HG03354 (cell line): ENCODE results near the gene BRF1.

ENCODE experiments used
- ATAC-seq: cut with Tn5 transposase; IDR thresholded peaks from one replicate; pipeline ENCODE4 v1.9.1; 2021; ENCODE audit warnings: mild to moderate bottlenecking; ENCODE audit not compliant: unreplicated experiment, poor library complexity, severe bottlenecking

Gene BRF1

DNA sequence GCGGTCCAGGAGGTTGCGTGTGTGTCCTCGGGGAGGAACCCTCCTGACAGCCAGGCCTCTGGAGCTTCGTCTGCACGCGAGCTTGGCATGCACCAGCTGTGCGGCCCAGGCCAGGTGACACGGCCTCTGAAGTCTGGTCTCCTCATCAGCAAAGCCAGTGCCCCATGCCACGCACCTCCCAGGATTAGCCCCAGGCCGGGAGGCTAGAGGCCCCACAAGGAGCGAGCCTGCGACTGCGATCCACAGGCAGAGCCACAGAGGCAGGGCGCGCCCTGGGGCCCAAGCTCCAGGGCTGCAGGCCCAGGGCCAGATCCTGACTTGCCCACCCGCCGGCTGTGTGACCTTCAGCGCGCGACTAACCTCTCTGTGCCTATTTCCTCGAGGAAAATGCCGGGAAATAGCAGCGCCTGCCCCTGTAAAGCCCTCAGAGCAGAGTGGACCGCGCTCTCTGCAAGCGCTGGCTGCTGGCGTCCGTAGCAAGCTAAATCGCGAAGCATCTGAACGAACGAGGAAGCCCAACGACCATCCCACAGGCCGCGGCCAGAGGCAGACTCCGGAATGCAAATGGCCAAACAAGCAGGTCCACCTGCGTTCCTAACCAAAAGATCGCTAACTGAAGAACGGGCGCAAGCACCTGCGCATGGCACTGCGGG lies 53.0 kb downstream of the BRF1 start:
- ATAC-seq, result peak; percentile 22

DNA sequence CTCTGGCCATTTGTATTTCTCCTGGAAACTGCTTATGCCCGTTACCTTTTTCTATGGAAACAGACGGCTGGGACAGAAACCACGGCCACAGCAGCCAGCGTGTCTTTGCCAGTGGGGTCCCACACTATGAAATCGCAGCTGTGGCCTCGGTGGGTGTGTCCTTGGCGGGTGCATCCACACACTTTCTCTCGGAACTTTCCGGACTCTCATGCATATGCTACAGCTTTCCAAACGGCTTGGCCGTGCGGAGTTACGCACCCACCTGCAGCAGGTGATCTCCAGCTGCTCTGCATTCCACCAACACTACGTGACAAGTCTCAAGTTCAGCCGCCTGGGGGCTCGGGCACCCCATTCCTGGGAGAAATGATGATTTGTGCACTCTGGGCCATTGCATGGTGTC lies 53.8 kb downstream of the BRF1 start:
- ATAC-seq, result no peak

DNA sequence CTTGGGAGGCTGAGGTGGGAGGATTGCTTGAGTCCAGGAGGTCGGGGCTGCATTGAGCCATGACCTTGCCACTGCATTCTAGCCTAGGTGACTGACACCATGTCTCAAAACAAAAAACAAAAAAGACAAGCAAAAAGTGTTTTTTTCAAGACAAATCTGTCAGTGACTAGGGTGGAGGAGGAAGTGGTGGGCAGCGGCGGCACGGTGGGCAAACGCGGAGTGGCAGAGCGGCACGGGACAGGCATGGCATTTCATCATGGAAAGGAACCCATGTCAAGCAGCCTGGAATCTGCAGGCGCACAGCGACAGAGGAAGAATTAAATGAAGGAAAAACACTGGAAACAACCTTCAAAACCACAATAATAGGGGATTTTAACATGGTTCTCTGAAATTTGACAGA lies 56.5 kb downstream of the BRF1 start:
- ATAC-seq, result no peak

DNA sequence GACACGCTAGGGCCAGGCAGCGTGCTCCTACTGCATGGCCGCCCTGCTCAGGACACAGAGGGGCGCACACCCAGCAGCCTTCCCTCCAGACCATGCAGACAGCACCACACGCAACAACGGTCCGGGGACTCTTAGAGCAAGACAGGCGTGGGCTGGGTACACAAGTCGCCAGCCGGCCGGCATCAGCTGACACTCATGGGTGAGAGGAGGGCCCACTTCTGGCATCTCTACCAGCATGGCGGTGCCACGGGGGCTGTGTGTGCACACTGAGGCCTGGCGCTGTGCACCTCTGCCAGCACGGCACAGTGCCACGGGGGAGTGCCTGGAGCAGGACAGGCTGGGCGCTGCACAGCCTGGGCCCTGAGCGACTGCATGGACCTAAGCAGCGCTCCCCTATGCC lies 59.2 kb downstream of the BRF1 start:
- ATAC-seq, result no peak

DNA sequence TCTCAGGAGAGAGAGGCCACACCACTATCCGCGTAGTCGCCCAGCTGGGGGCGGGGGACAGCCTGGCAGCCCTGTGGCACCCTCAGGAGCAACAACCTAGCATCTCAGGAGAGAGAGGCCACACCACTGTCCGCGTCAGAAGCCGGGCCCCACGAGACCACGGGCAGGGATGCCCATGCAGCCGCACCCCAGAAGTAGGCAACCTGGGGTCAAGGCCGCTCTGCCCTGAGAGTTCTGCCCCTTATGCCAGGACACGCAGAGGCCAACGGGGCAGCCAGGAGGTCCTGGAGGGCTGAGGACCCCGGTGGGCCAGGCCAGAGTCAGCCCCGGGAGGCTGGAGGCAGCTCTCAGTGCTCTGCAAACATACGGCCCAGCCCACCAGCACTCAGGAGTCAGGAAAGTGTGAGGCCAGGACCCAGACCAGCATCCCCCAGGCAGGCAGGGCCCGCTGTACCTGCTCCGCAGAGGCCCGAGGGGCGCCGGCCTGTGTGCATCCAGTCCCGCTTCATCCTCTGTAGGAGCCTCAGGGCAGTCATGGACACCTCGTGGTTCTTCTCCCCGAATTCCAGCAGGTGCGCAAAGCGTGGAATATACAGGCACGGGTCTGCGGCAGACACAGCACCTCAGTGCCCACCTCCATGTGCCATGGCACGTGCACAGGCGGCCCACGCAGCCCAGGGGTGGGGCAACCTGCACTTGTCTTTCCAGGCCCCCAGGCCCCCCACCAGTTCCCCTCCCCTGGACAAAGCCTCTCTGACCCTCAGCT lies 59.8 kb downstream of the BRF1 start:
- no peak for ATAC-seq

DNA sequence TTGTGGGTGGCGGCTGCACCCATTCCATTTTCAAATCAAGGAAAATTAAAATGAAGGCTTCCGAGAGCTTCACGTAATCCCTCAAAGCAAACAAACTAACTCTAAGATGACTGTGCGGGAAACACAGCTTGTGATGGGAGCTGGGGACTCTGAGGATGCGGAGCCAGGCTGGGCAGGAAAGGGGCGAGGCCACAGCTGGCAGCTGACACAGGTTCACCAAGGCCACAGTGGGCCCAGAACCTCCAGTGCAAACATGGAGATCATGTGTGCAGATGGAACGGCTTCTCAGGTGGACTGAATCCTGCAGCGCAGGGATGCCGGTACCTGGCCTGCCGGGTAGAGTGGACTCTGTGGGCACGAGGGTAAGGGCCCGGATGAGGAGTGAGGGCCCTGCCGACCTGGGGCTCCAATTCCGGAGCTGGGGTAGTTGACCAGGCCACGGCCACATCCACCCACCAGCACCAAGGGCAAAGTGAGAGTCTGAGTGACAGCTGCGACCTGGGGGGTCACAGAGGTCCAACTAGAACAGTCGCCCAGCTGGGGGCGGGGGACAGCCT lies 71.6 kb downstream of the BRF1 start:
- no peak for ATAC-seq

DNA sequence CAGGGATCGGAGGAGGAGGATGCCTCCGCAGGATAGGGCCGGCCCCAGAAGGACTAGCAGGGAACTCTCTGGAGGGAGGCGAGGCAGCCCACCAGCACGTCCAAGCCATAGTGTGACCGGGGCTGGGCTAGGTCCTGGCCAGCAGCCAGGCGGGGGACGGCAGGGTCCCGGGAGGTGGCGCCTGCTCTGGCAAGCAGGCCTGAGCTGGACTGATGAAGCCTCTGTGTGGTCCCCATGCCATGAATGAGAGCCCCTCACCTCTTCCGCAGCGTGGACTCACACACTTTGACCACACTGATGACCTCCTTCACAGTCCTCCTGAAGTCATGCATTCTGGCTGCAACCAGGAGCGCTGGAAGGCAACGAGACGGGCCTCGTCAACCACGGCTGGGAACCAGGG lies 72.2 kb downstream of the BRF1 start:
- no peak for ATAC-seq

DNA sequence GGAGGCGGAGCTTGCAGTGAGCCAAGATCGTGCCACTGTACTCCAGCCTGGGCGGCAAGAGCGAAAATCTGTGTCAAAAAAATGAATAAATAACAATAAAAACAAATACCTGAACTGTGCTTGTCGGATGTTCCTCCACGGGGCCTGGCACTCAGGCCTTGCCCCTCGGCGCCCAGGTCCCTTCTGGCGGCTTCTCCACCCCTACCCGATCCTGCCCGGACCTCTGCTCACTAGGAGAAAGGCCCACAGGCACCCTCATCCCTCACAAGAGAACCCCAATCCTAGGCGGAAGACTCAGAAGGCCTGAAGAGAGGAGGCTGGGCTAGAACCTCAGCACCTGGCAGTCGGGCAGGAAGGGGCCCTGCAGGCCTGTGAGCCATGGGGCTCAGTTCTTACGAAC lies 73.5 kb downstream of the BRF1 start:
- no peak for ATAC-seq

DNA sequence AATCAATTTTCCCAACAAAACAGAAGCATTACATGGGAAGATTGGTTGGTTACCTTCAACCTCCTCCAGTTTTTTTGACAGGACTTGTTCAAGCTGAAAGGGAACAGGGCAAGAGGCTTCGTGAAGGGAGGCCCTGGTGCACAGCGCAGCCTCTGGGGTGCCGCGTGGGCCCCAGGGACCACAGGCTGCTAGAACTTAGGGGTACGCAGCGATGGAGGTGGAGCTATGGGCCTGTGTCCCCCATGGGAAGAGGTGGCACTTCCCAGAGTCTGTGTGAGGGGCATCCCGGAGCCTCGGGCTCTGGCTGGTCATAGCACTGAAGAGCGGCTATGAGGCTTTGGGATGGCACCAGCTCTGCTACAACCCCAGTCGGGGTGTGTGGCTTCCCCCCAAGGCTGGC lies 74.6 kb downstream of the BRF1 start:
- ATAC-seq, result no peak

DNA sequence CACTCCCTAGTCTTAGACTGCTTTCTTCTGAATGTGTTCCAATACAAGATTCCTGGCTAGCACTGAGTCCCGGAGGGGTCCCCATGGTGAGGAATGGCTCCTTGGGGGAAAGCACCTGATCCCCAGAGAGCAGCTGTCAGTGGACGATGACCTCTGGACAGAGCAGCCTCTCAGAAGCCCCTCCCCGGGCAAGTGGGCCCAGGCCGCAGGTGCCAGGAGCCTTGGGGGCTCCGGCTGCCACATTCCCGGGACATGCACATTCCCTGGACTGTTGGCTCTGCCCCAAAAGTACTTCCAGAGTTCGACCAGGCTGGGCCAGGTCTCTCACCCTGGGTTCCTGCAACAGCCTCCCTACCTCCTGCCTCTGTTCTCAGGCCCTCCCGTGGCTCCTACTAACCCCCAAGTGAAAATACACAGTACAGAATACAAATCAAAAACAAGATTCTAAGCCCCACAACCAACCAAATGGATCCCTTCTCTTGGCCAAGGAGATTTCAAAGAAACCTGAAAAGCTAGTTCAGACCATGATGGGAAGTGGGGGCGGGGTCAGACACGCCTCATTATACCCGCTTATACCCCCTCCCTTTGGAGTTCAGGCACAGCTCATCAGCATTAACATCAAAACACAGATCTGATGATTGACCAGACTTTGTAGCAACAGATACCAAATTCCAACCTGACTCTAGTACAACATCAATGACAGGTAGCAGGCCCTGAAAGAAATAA lies 75.8 kb downstream of the BRF1 start:
- no peak for ATAC-seq

DNA sequence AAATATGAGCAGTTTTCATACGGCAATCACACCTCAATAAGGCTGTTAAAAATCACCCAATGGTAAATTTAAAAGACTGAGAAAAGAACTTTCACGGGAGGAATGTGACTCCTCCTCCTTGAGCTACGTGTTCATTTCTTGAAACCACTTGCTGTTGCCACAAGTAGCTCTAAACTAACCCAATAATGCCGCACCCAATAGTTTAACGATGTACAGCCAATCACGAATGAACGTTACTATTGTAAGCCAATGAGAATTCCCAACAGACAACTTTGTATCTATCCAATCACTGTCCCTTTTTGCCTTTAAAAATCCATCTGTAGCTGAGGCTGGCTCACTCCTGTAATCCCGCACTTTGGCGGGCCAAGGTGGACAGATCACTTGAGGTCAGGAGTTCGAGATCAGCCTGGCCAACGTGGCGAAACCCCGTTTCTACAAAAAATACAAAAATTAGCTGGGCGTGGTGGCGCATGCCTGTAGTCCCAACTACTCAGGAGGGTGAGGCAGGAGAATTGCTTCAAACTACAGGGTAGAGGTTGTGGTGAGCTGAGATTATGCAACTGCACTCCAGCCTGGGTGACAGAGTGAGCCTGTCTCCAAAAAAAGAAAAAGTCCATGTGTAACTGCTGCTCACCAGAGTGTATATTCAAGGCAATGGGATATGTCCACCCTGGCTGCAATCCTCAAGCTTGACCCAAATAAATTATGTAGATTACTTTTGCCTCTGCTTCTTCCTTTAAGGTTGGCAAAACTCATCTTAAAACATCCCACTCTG lies 76.8 kb downstream of the BRF1 start:
- ATAC-seq, result no peak

DNA sequence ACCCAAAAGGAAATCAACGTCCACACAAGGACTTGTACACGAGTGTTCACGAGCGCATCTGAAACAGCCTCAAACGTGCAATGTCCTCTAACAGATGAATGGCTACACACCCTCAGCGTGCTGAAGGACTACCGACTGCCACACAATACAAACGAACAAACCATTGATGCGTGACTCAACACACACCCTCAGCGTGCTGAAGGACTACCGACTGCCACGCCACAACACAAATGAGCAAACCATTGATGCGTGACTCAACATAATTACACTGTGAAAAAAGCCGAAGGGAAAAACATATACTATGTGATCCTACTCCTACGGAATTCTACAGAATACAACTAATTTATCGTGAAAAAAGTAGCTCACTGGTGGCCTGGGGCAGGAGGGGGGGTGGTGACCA lies 77.5 kb downstream of the BRF1 start:
- ATAC-seq, result no peak

DNA sequence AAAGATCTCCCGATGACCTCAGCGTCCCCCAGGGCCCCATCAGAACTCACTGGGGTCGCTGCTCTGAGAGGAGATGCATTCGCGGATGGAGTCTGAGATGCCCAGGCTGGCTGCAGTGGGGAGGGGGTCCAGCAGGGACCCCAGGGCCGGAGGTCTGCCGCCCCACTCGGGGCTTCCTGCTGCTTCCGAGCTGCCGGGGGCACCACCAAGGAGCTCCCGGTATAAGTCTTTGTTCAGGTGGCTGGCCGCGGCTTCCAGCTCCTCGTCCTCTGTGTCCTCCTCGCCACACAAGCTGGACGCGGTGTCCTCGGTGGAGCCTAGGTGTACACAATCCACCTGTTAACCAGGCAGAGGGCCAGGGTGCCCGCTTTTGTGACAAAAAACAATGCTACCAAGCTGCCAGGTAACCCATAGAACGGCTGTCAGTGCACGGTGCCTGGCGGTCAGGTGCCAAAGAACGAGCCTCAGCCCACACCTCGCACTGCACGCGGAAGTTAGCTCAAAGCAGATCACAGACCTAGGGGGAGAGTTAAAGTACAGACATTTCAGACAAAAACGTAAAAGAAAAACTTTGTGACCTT lies 79.1 kb downstream of the BRF1 start:
- no peak for ATAC-seq

DNA sequence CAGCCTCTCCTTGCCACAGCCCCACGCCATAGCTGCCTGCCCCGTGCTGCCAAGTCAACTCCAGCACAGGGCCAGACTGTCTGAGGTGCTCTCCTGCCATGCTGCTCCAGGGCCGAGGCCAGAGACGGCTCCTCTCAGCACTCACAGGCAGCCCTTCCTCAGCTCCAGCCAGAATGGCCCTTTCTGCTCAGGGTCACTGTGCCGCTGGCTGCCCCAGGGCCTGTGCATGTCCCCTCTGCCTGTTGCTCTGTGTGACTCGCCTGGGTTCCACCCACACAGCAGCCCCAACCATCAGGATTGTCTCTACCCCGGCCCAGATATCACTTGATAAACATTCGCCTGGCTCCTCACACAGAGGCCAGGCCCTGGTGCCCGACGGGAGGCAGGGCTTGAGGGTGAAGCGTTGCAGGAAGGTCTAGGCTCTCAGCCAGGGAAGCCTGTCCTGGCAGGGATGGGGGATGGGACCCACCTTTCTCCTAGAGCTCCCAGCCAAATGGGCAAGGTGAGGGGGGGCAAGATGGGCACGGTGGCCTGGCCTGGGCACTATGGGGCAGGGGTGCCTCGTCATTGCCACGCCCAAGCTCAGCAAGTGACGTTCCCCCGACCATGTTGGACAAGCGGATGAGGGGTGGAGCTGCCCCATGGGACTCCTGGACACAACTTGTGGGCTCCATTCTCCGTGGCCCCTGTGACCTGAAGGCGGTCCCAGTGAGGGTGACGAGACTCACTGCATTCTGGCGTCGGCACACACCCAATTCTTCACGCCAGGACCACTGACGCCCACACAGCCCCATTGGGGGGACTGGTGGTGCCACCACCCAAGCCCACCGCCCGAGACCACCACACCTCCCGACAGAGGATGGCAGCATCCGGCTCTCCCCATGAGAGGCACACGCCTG lies 79.9 kb downstream of the BRF1 start:
- no peak for ATAC-seq

DNA sequence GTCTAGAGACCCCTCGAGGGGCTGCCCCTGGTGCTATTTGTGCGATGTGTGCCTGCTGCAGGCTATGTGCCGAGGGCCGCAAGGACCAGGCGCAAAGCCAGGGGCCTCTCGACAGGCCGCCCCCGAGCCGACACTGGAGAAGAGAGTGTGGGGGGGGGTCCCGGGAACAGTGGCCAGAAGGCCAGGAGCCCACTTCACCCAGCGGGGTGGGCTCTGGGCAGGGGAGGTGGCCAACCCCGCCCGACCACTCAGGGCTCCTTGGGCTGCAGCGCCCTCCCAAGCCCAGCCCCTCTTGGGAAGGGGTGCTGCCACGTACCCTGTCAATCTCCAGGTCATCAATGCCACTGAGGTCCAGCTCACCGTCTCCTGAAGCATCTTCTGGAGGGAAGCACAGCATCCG lies 81.0 kb downstream of the BRF1 start:
- ATAC-seq, result no peak

DNA sequence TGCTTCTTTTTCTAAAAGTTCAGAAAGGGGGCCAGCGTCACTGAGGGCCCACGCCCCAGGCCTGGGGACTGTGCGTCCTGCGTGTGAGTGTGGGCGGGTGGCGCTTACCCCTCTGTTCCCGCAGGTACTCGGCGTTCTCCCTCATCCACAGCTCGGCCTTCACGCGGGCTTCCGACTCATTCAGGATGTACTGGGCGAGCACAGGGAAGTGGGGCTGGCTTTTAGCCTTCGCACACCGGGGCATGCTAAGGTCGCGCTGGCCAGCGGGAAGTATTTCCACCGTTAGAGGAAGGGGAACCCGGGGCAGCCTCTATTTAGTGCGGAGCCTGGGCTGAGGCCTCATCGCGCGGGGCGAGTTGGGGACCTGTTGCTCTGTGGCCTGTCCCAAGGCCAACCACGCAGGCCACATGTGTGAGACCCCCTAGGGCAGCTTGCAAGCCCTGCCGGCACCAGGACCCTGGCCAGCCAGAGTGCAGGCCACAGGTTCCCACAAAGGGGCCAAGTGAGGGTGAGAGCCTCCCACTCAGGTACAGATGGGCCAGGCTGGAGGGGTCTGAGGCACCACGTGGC lies 81.7 kb downstream of the BRF1 start:
- no peak for ATAC-seq

DNA sequence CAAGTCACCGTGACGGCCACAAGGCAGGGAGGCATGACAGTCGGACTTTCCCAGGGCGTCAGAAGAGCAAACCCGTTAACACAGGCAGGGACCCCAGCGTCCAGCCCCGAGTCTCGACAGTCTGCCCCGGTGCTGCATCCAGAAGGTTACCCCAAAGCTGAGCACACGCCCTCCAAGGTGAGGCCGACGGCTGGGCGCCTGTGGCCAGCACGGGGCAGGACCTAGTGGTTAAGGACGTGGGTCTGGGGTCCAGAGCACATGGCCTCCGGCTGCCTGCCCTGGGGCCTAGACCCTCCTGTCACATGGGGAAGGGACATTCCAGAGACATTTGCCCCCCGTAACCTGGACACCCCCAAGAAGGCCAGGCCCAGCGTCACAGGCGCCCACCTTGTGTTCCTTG lies 82.2 kb downstream of the BRF1 start:
- no peak for ATAC-seq

DNA sequence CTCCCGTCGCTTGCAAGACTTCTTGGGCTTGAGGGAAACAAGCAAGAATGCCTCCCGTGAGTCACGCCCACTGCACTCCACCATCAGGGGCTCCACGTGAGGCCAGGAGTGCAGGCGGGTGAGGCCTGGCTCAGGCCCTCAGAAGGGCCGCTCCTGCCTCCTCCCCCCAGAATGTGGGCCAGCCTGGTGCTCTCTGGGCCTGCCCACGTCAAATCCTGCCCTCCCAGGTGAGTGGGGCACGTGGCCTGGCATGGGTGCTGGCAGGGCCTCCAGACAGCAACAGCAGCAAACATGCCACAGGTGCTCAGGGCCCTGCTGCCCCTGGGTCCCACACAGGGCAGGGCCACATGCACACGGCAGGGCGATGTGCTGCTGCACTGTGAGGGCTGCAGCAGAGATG lies 83.0 kb downstream of the BRF1 start:
- ATAC-seq, result no peak
